ENCODE results near the gene GFRA1. TPM values are rescaled to one million over a fixed set of nuclear protein-coding genes. Genes with fewer than 3 reads are reported as not detected.

Gene GFRA1
- total RNA-seq, 4 donors from 2014 or later: 57.9 to 104 (median 61.6) TPM

GRCh38 chr10:116268976-116269375 is 4.0 kb downstream of the GFRA1 start:
- WGBS, 2 donors: 55 to 59% methylated on average over 3 of the region's 3 CpGs
- Histone ChIP-seq H3K27me3 (peaks cover 0 to 5% of the 10 kb centered on the region in 2 donors), H3K27ac (peak overlapping the region in 2 of 4 donors; percentile 88 to 93), H3K9me3 (no peaks in the 10 kb centered on the region), H3K4me1 (peaks cover 0 to 49% (median 0%) of the 10 kb centered on the region in 4 donors), H3K36me3 (peaks cover 0 to 6% (median 0%) of the 10 kb centered on the region in 3 donors), H3K4me3 (no peak overlapping the region)
- no peak for TF ChIP-seq POLR2A (IDR thresholded peaks at IDR 0.05)
- no peak for TF ChIP-seq CTCF (IDR thresholded peaks at IDR 0.05)
- TF ChIP-seq EP300 (IDR thresholded peaks at IDR 0.05): no peak
- no peak for DNase-seq (ENCODE audit: low spot score in 2 of 2)

DNA sequence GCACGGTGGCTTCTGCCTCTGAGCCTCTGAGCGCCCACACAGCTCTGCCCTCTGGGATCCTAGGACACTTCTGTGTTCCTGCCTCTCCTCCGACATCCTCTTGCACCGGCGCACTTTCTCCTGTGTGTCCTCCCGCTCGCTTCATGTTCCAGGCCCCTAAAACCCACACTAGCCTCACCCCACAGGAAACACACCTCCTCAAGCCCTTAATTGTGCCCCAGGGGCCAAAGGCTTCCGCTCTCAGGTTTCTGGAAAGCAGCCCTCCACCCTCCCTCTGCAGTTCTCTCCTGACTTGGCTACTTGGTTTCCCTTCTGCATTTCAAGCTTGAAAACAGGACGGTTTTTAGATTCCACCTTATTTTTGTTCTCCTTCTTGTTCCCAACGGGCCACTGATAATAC is 7.3 kb downstream of the GFRA1 start:
- Histone ChIP-seq H3K27me3 (peaks cover 0 to under 1% of the 10 kb centered on the region in 2 donors), H3K4me1 (peaks cover 0 to 16% (median 0%) of the 10 kb centered on the region in 4 donors), H3K9me3 (no peaks in the 10 kb centered on the region), H3K27ac (peak overlapping the region in 1 of 4 donors; percentile 25), H3K36me3 (peaks cover 0 to 6% (median 0%) of the 10 kb centered on the region in 3 donors), H3K4me3 (no peak overlapping the region)
- WGBS, 2 donors: 63 to 71% methylated on average over 10 of the region's 10 CpGs
- TF ChIP-seq POLR2A (IDR thresholded peaks at IDR 0.05) (peak in 1 of 2 donors; percentile 15), CTCF (IDR thresholded peaks at IDR 0.05) (no peak)
- no peak for DNase-seq (ENCODE audit: low spot score in 2 of 2)

- Histone ChIP-seq H3K27me3 (no peaks in the 10 kb centered on the region), H3K36me3 (peaks cover 0 to 6% (median 0%) of the 10 kb centered on the region in 3 donors), H3K9me3 (no peaks in the 10 kb centered on the region), H3K27ac (no peak overlapping the region), H3K4me1 (peaks cover 0 to 3% (median 0%) of the 10 kb centered on the region in 4 donors), H3K4me3 (no peak overlapping the region)
- TF ChIP-seq POLR2A (IDR thresholded peaks at IDR 0.05) (no peak), CTCF (IDR thresholded peaks at IDR 0.05) (no peak), EP300 (IDR thresholded peaks at IDR 0.05) (no peak)
- 79 to 85% methylated on average over 7 of the region's 7 CpGs for WGBS, 2 donors
- DNase-seq (ENCODE audit: low spot score in 2 of 2): no peak
Measured at GRCh38 chr10:116263870-116264655, 8.9 kb downstream of the GFRA1 start.

- no peaks in the 10 kb centered on the region for H3K4me1 ChIP-seq
- no peak overlapping the region for H3K27ac ChIP-seq
- H3K4me3 ChIP-seq: no peak overlapping the region
- H3K27me3 ChIP-seq: no peaks in the 10 kb centered on the region
- WGBS, 2 donors: 92 to 93% methylated on average over 3 of the region's 3 CpGs
- no peak for DNase-seq (ENCODE audit: low spot score in 2 of 2)
- peaks cover 0 to 6% (median 0%) of the 10 kb centered on the region in 3 donors for H3K36me3 ChIP-seq
- TF ChIP-seq POLR2A (IDR thresholded peaks at IDR 0.05) (no peak), EP300 (IDR thresholded peaks at IDR 0.05) (no peak), CTCF (IDR thresholded peaks at IDR 0.05) (no peak)
- H3K9me3 ChIP-seq: no peaks in the 10 kb centered on the region
Measured at GRCh38 chr10:116262678-116263077, 10.3 kb downstream of the GFRA1 start.

DNA sequence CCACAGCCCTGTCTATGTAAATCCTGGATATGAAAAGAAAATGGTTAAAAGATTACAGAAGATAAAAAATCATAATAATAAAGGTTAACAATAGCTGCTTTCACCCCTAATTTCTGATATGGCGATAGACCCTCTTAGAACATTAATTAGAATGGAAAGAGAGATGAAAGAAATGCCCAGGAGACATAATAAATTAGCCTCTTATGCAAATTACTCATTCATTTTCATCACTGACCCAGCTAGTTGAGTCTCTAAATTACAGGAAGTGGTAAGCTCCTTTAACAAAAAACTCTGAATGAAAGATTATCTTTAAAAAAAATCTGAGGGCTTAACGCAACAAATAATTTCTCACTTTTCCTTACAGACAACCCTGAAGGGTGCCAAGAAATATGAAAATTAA is 12.4 kb downstream of the GFRA1 start:
- WGBS, 2 donors: 45 to 49% methylated on average over 2 of the region's 2 CpGs
- H3K27me3 ChIP-seq: no peaks in the 10 kb centered on the region
- no peaks in the 10 kb centered on the region for H3K9me3 ChIP-seq
- H3K27ac ChIP-seq: no peak overlapping the region
- no peaks in the 10 kb centered on the region for H3K36me3 ChIP-seq
- H3K4me1 ChIP-seq: peaks cover 0 to 16% (median 6%) of the 10 kb centered on the region in 4 donors
- no peak for TF ChIP-seq EP300 (IDR thresholded peaks at IDR 0.05)
- no peak for TF ChIP-seq POLR2A (IDR thresholded peaks at IDR 0.05)
- TF ChIP-seq CTCF (IDR thresholded peaks at IDR 0.05): no peak
- no peak for DNase-seq (ENCODE audit: low spot score in 2 of 2)
- no peak overlapping the region for H3K4me3 ChIP-seq
